Activated B cell treated with CpG ODN at 0.5 μM for 24 hours (primary cell): ENCODE results near the gene TRMU. TPM values are rescaled to one million over a fixed set of nuclear protein-coding genes. Genes with fewer than 3 reads are reported as not detected.

Experiments used
- ATAC-seq: fragments of 200-7000 bp; cut with Tn5 transposase; one replicate; pipeline ENCODE4 v1.10.0; 2021; ENCODE audit warnings: low read depth, mild to moderate bottlenecking, moderate library complexity
- CTCF ChIA-PET: fragments of 350-600 bp; sonication (Branson Sonifier 250); formaldehyde crosslinking; loops from one replicate; lab custom pipeline; 2021; ENCODE audit warnings: antibody characterized with exemption; lab: Charles Lee
- POLR2A ChIA-PET: fragments of 350-600 bp; sonication (Branson Sonifier 250); formaldehyde crosslinking; loops from one replicate; lab custom pipeline; 2021; ENCODE audit warnings: antibody characterized with exemption; lab: Charles Lee
- DNase-seq: peaks from one replicate; pipeline ENCODE4 v3.0.0; 2022
- H3K27ac Mint-ChIP-seq: one replicate; pipeline ENCODE4 v1.8.0; 2020; ENCODE audit warnings: mixed read lengths
- H3K27me3 Mint-ChIP-seq: one replicate; pipeline ENCODE4 v1.8.0; 2021; ENCODE audit warnings: mixed read lengths
- H3K36me3 Mint-ChIP-seq: one replicate; pipeline ENCODE4 v1.8.0; 2021; ENCODE audit warnings: low read depth, mixed read lengths
- H3K4me1 Mint-ChIP-seq: one replicate; pipeline ENCODE4 v1.8.0; 2021; ENCODE audit warnings: mixed read lengths
- H3K4me3 Mint-ChIP-seq: one replicate; pipeline ENCODE4 v1.8.0; 2020; ENCODE audit warnings: mild to moderate bottlenecking, mixed read lengths
- H3K9me3 Mint-ChIP-seq: one replicate; pipeline ENCODE4 v1.8.0; 2020; ENCODE audit warnings: mixed read lengths
- intact Hi-C: fragments of 100-400 bp; cut with micrococcal nuclease; formaldehyde crosslinking; loops from one replicate; pipeline ENCODE4 v1.15.1; 2024
- total RNA-seq: library from RNA; stranded (reverse); gene quantifications from 2 replicates; pipeline ENCODE4 v1.2.3, GENCODE V29; 2022
- TF ChIP-seq, protein P1 (sequence below): fragments of 200-600 bp; IDR thresholded peaks from one replicate; pipeline ENCODE4 v1.8.0; 2022; ENCODE audit warnings: antibody characterized with exemption, mild to moderate bottlenecking

The TRMU gene
- total RNA-seq, 1 donor from 2014 or later: 60.0 TPM

GRCh38 chr22:46368422-46368821 is 32.9 kb downstream of the TRMU start:
- TF ChIP-seq, protein P1, sequence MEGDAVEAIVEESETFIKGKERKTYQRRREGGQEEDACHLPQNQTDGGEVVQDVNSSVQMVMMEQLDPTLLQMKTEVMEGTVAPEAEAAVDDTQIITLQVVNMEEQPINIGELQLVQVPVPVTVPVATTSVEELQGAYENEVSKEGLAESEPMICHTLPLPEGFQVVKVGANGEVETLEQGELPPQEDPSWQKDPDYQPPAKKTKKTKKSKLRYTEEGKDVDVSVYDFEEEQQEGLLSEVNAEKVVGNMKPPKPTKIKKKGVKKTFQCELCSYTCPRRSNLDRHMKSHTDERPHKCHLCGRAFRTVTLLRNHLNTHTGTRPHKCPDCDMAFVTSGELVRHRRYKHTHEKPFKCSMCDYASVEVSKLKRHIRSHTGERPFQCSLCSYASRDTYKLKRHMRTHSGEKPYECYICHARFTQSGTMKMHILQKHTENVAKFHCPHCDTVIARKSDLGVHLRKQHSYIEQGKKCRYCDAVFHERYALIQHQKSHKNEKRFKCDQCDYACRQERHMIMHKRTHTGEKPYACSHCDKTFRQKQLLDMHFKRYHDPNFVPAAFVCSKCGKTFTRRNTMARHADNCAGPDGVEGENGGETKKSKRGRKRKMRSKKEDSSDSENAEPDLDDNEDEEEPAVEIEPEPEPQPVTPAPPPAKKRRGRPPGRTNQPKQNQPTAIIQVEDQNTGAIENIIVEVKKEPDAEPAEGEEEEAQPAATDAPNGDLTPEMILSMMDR: no peak
- intact Hi-C loops: loop anchor here (2.0 to 10.0 kb wide), 2 partner anchors 14 to 366 kb away; partner anchors contain the start of gene CERK
- peaks cover 7% of the 10 kb centered on the region for H3K4me1 Mint-ChIP-seq
- H3K36me3 Mint-ChIP-seq: peaks cover 17% of the 10 kb centered on the region
- H3K9me3 Mint-ChIP-seq: no peaks in the 10 kb centered on the region
- no peaks in the 10 kb centered on the region for H3K27me3 Mint-ChIP-seq
- POLR2A ChIA-PET: interaction anchor here (0.9 to 1.4 kb wide), 3 partner anchors 12 to 173 kb away, joined by 3 to 8 read pairs (median 3); no protein-coding TSS in a partner anchor
- DNase-seq (no peak), ATAC-seq (no peak)
- H3K4me3 Mint-ChIP-seq: no peak overlapping the region
- no peak overlapping the region for H3K27ac Mint-ChIP-seq
- CTCF ChIA-PET: interaction anchor here (0.8 to 2.3 kb wide), 5 partner anchors 13 to 180 kb away, joined by 3 to 96 read pairs (median 4); no protein-coding TSS in a partner anchor

GRCh38 chr22:46368871-46369715 is 33.6 kb downstream of the TRMU start:
- POLR2A ChIA-PET: interaction anchor here (0.7 to 1.4 kb wide), 2 partner anchors 173 to 400 kb away, joined by 5 to 8 read pairs; no protein-coding TSS in a partner anchor
- intact Hi-C loops: loop anchor here (2.0 to 10.0 kb wide), 2 partner anchors 14 to 366 kb away; partner anchors contain the start of gene CERK
- no peaks in the 10 kb centered on the region for H3K27me3 Mint-ChIP-seq
- CTCF ChIA-PET: interaction anchor here (2.3 kb wide), 1 partner anchor 13 kb away, joined by 14 read pairs; no protein-coding TSS in a partner anchor
- TF ChIP-seq, protein P1: no peak
- DNase-seq (no peak), ATAC-seq (no peak)
- no peak overlapping the region for H3K4me3 Mint-ChIP-seq
- no peak overlapping the region for H3K27ac Mint-ChIP-seq
- peaks cover 10% of the 10 kb centered on the region for H3K4me1 Mint-ChIP-seq
- no peaks in the 10 kb centered on the region for H3K9me3 Mint-ChIP-seq
- peaks cover 17% of the 10 kb centered on the region for H3K36me3 Mint-ChIP-seq

GRCh38 chr22:46369716-46370583 is 34.4 kb downstream of the TRMU start:
- Mint-ChIP-seq H3K27me3 (no peaks in the 10 kb centered on the region), H3K27ac (no peak overlapping the region), H3K4me1 (peaks cover 11% of the 10 kb centered on the region), H3K9me3 (no peaks in the 10 kb centered on the region), H3K4me3 (no peak overlapping the region), H3K36me3 (peaks cover 15% of the 10 kb centered on the region)
- ATAC-seq (no peak), DNase-seq (no peak)
- TF ChIP-seq, protein P1: no peak
- ChIA-PET POLR2A (interaction anchor here (0.7 kb wide), 1 partner anchor 399 kb away, joined by 5 read pairs; no protein-coding TSS in a partner anchor), CTCF (no interaction called here)
- intact Hi-C loops: loop anchor here (2.0 to 10.0 kb wide), 2 partner anchors 15 to 365 kb away; partner anchors contain the start of gene CERK

DNA sequence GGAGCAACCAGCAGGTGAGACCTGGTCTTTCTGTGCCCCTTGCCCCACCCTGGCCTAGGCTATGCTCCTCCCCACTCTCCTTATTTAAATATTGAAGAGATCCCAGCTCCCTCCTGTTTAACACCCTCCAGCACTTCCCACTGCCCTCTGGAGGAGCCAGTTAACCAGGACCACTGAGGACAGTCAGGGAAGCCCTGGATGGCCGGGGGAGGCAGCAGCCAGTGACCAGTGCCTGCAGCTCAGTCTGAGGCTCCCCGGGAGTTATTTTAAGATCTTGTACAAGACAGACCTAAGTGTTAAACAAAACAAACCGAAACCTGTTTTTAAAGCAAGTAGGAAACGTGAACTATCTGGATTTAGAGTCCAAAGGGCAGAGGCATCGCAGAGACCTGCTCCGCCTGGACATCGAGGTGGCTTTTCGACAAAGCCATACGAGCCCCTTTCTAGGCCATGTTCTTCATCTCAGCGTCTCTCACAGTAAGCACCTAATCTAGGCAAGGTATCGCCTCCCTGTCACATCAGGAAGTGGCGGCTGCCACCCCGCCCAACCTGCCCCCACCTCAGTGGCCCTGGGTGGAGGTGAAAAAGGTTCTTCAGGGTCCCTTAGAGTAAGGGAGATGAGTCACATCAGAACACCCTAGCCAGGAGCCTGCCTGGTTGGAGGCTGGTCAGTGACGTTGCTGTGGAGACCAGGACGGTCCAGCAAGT is 35.2 kb downstream of the TRMU start:
- DNase-seq (no peak), ATAC-seq (no peak)
- TF ChIP-seq, protein P1: no peak
- H3K4me3 Mint-ChIP-seq: no peak overlapping the region
- H3K27ac Mint-ChIP-seq: no peak overlapping the region
- peaks cover 3% of the 10 kb centered on the region for H3K27me3 Mint-ChIP-seq
- ChIA-PET POLR2A (no interaction called here), CTCF (no interaction called here)
- H3K36me3 Mint-ChIP-seq: peaks cover 19% of the 10 kb centered on the region
- peaks cover 13% of the 10 kb centered on the region for H3K4me1 Mint-ChIP-seq
- intact Hi-C loops: no loop called here
- peaks cover under 1% of the 10 kb centered on the region for H3K9me3 Mint-ChIP-seq
